SU-DHL-6 (cell line): ENCODE measurements around the gene CSF1.

ENCODE experiments used
- H2AFZ ChIP-seq: fragments of 200-600 bp; sonication (generic); 2 replicates; pipeline ENCODE4 v1.6.1; 2014; ENCODE audit warnings: low read depth, mild to moderate bottlenecking, moderate library complexity, mixed read lengths, antibody characterized with exemption, low read length; ENCODE audit not compliant: severe bottlenecking
- H3F3A ChIP-seq: fragments of 200-600 bp; shearing (Covaris generic); 2 replicates; pipeline ENCODE4 v1.6.0; 2016; ENCODE audit warnings: antibody characterized with exemption, mild to moderate bottlenecking; ENCODE audit not compliant: insufficient read depth
- H3K27ac ChIP-seq: fragments of 200-600 bp; sonication (generic); 2 replicates; pipeline ENCODE4 v1.5.1; 2016; ENCODE audit warnings: low read depth, mild to moderate bottlenecking, low read length, moderate library complexity, mixed read lengths
- H3K27me3 ChIP-seq: fragments of 200-600 bp; sonication (generic), shearing (Covaris generic); 2 replicates; pipeline ENCODE4 v1.6.0; 2014; ENCODE audit warnings: mild to moderate bottlenecking, low read length
- H3K36me3 ChIP-seq: fragments of 200-600 bp; sonication (generic); 2 replicates; pipeline ENCODE4 v1.6.1; 2014; ENCODE audit warnings: mild to moderate bottlenecking, low read length, mixed read lengths
- H3K4me2 ChIP-seq: fragments of 300-600, 200-600 bp; shearing (Covaris generic), sonication (generic); 2 replicates; pipeline ENCODE4 v1.6.0; 2014; ENCODE audit warnings: low read length, low read depth, mild to moderate bottlenecking; ENCODE audit not compliant: poor library complexity, severe bottlenecking
- H3K4me3 ChIP-seq: fragments of 200-600 bp; sonication (generic); 2 replicates; pipeline ENCODE4 v1.5.1; 2014; ENCODE audit warnings: antibody characterized with exemption, low read length, mild to moderate bottlenecking, mixed read lengths; ENCODE audit not compliant: insufficient read depth, poor library complexity, severe bottlenecking
- H3K79me2 ChIP-seq: fragments of 200-600 bp; sonication (generic); 2 replicates; pipeline ENCODE4 v1.6.1; 2014; ENCODE audit warnings: mild to moderate bottlenecking, low read length, moderate library complexity; ENCODE audit not compliant: insufficient read depth
- H3K9ac ChIP-seq: fragments of 200-600 bp; sonication (generic); 2 replicates; pipeline ENCODE4 v1.7.0; 2014; ENCODE audit warnings: mild to moderate bottlenecking, low read length
- H3K9me2 ChIP-seq: fragments of 200-600 bp; sonication (generic); replicated peaks from 2 replicates; pipeline ENCODE4 v1.6.1; 2014; ENCODE audit warnings: low read length; ENCODE audit not compliant: insufficient read depth
- H3K9me3 ChIP-seq: fragments of 200-600 bp; sonication (generic); 2 replicates; pipeline ENCODE4 v1.6.1; 2014; ENCODE audit warnings: low read length, mixed read lengths; ENCODE audit not compliant: insufficient read depth
- H4K20me1 ChIP-seq: fragments of 200-600 bp; sonication (generic); 2 replicates; pipeline ENCODE4 v1.6.1; 2014; ENCODE audit warnings: low read depth, mild to moderate bottlenecking, antibody characterized with exemption, low read length, moderate library complexity, mixed read lengths
- CTCF ChIP-seq: fragments of 200-600 bp; sonication (generic); IDR thresholded peaks from one replicate; pipeline ENCODE4 v1.5.1; 2017; ENCODE audit warnings: antibody characterized with exemption, mild to moderate bottlenecking, low read length, moderate library complexity; ENCODE audit not compliant: insufficient read depth, poor library complexity, severe bottlenecking
- EZH2phosphoT487 ChIP-seq: fragments of 200-600 bp; sonication (generic), shearing (Covaris generic); conservative IDR thresholded peaks from 2 replicates; pipeline ENCODE4 v1.6.1; 2018; ENCODE audit warnings: mild to moderate bottlenecking, antibody characterized with exemption, low read length, moderate library complexity, mixed read lengths

CSF1 gene

DNA sequence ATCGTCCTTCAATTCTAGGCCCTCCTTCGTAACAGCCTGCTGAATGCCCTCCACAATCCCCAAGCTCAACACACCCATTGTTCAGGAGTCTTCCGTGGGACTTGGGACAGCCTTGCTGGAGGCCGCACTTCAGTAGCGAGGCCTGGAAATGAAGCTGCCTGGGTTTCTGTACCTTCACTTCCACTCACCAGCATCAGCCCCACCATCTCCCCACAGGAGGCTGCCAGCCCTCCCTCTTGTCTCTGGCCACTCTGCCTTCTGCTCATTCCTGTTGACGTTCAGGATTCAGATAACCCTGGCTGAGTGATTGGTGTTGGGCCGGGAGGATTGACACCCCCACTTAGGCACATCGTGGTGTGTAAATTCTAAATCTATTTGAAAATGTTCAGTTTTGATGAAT lies 23.4 kb upstream of the CSF1 start:
- Histone ChIP-seq H3K9me3 (no peaks in the 10 kb centered on the region), H3F3A (no peaks in the 10 kb centered on the region), H3K27me3 (no peaks in the 10 kb centered on the region), H3K4me2 (no peak overlapping the region), H2AFZ (no peak overlapping the region), H3K36me3 (no peaks in the 10 kb centered on the region), H3K79me2 (no peaks in the 10 kb centered on the region), H3K27ac (no peak overlapping the region), H3K9me2 (no peaks in the 10 kb centered on the region), H3K4me3 (no peak overlapping the region), H4K20me1 (no peaks in the 10 kb centered on the region), H3K9ac (no peak overlapping the region)
- TF ChIP-seq EZH2phosphoT487 (no peak), CTCF (no peak)

DNA sequence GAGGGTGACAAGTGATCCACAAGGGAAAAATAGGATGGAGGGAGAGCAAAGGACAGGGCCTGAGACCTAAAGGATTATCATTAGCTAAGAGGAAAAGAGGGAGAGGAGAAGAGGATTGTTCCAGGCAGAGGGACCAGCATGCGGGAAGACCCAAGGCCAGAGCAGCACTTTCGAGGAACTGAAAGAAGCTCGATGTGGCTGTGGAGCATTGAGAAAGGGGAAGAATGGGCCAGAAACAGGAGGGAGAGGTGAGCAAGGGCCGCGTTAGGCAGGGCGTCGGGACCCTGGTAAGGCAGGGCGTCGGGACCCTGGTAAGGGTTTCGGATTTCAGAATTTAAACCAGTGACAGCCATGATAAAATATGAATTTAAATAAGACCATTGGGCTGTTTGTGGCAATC lies 22.8 kb upstream of the CSF1 start:
- Histone ChIP-seq H4K20me1 (no peaks in the 10 kb centered on the region), H3K27ac (no peak overlapping the region), H3K9ac (no peak overlapping the region), H3K36me3 (no peaks in the 10 kb centered on the region), H3K4me2 (no peak overlapping the region), H3F3A (no peaks in the 10 kb centered on the region), H2AFZ (no peak overlapping the region), H3K4me3 (no peak overlapping the region), H3K79me2 (no peaks in the 10 kb centered on the region), H3K9me3 (no peaks in the 10 kb centered on the region), H3K9me2 (no peaks in the 10 kb centered on the region), H3K27me3 (no peaks in the 10 kb centered on the region)
- no peak for TF ChIP-seq EZH2phosphoT487
- TF ChIP-seq CTCF = no peak

DNA sequence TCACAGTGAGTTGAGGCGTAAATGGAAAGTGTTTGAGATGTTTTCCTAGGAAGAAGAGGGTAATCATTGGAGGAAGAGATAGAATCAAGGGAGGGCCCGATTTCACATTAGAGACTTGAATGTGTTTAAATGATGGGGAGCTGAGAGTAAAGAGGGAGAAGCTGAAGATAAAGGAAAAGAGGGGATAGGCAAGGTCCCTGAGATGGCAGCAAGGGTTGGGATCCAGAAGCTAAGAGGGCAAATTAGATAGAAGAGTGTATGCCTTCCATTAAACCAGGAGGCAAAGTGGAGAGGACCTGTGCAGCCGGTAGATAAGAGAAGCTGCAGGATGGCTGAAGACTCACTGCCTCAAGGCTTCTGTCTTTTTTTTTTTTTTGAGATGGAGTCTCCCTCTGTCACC lies 21.6 kb upstream of the CSF1 start:
- Histone ChIP-seq H3K9me3 (no peaks in the 10 kb centered on the region), H3K9me2 (no peaks in the 10 kb centered on the region), H3K4me3 (no peak overlapping the region), H3K27me3 (no peaks in the 10 kb centered on the region), H3K9ac (no peak overlapping the region), H3K36me3 (no peaks in the 10 kb centered on the region), H2AFZ (no peak overlapping the region), H3K27ac (no peak overlapping the region), H3F3A (no peaks in the 10 kb centered on the region), H3K79me2 (no peaks in the 10 kb centered on the region), H4K20me1 (no peaks in the 10 kb centered on the region), H3K4me2 (no peak overlapping the region)
- TF ChIP-seq CTCF (no peak), EZH2phosphoT487 (no peak)
